Femur (tissue), 1 donor: Measurements from ENCODE around the gene LIPA.
A peak's percentile ranks its signal among the peaks of the same experiment; 100 is the strongest.
"Not testable (repeated sequence)": the region's sequence is repeated elsewhere in the genome, so short reads cannot be mapped to it uniquely, and the experiment has no call there.

Experiments used
- DNase-seq: peaks from one replicate; pipeline ENCODE4 v3.0.0-alpha.2; 2017

Gene LIPA

GRCh38 chr10:89207181-89207800, 44.3 kb downstream of the LIPA start, which contains the start of gene CH25H:
Gene CH25H (minus strand): TSS chr10:89207317. CDS start chr10:89207292, 25 bp downstream.
- peak; percentile 88 for DNase-seq

DNA sequence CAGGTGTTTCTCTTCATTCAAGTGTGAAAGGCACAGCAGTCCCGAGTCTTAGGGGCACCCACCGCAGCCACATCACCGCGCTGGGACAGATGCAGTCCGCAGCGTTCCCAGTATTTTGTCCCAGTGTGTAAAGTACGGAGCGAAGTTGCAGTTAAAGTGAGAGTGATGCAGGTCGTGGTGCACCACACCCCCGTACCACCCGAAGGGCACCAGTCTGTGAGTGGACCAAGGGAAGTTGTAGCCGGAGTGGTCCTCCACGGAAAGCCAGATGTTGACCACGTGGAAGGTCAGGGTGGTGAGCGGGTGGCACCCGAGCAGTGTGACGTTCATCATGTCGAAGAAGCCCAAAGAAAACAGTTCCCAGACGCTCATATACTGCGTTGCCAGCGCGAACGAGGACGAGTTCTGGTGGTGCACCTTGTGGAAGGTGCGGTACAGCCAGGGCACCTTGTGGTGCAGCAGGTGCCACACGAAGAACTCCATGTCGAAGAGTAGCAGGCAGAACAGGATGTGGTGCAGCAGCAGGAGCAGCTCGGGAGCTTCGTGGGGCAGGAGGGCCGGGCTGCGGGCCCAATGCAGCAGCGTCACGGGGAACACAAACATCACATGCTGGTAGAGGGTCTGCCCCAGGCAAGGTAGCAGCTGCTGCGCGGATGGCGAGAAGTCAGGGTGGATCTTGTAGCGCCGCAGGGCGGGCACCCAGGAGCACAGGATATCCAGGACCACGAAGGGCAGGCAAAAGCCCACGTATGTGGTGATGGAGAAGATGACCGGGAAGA, 45.0 kb downstream of the LIPA start:
- peak; percentile 54 for DNase-seq

GRCh38 chr10:89204621-89205185, 46.9 kb downstream of the LIPA start:
- DNase-seq = no peak

DNA sequence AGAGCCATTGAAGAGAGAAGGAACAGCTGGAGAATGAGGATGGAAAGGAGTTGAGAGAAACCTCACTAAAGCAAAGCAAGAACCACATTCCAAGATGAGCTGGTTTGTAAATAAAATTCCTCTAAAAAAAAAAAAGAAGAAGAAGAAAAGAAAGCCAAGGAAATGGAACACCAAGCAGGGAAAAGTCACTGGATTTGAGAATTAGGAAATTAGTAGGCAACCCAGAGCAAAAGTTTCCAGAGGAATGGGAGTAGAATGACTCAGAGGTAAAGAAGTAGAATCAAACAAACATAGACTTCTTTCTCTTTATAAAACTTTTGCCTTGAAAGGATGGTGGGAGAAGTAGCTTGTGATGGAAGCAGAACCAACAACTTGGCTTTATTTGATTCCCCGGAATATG, 48.3 kb downstream of the LIPA start:
- DNase-seq = no peak

DNA sequence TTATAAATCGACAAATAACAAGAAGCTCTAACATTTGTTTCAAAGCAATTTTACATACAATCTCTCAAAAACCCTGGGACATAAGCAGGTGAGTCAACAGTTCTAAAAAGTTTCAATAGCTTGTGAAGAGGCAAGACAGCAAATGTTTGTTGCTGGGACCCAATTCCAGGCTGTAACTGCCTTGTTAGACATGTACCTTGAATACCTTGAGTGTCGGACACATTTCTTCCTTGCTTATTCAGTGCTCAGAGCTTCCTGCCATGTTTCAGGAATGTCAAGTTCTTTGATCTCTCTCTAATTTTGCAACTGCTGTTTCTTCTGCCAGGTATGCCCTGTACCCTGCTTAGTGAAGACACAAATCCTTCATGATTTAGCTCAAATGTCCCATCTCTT, 49.5 kb downstream of the LIPA start:
- no peak for DNase-seq

GRCh38 chr10:89201345-89202032, 50.1 kb downstream of the LIPA start:
- DNase-seq = no peak

- no peak for DNase-seq
Observed at GRCh38 chr10:89197473-89197872, 54.1 kb downstream of the LIPA start.

DNA sequence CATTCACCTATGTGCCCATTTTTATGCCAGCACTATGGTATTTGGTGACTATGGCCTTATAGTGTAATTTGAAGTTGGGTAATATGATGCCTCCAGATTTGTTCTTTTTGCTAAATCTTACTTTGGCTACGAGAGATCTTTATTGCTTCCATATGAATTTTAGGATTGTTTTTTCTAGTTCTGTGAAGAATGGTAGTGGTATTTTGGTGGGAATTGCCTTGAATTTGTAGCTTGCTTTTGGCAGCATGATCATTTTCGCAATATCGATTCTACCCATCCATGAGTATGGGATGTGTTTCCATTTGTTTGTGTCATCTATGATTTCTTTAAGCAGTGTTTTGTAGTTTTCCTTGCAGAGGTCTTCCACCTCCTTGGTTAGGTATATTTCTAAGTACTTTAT, 60.3 kb downstream of the LIPA start:
- DNase-seq = not testable (repeated sequence)

DNA sequence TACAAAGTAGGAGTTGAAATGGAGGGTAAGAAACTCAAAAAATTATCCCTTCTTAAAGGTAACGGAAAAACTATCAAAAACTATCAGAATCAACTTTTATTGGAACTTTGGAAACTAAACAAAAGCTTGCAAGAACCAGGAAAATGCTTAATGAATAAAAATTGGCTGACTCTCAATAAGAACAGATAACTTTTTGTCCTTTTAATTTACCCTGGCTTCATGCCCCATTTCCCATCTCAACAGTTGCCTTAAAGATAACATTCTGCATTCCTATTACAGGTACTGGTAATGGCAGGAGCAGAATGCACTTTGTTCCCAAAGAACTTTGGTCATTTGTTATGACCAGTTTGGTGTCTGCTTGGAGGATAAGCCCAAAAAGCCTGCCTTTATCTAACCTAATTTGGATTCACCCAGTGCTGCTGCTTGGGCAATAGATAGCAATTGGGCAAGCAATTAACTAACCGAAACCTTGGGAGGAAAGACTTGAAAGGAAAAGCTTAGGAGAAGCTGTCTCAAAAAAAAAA, 62.3 kb downstream of the LIPA start:
- DNase-seq = no peak

DNA sequence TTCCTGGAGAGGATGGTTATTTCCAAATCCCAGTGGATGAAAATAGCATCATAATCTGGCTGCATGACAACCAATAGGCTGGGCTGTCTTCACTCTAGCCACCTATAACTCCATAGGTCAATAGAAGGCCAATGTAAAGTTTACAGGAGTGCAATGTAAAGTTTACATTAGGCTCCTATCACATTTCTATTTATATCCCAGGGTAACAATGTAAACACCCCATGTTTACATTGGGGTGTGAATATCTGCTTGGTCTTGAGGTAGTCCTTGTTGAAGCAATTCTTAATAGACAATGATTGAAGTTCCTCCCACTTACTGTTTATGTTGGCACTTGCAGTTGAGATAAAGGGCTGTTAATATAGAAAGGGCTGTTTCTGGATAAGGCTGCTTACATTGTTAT, 65.9 kb downstream of the LIPA start:
- no peak for DNase-seq

DNA sequence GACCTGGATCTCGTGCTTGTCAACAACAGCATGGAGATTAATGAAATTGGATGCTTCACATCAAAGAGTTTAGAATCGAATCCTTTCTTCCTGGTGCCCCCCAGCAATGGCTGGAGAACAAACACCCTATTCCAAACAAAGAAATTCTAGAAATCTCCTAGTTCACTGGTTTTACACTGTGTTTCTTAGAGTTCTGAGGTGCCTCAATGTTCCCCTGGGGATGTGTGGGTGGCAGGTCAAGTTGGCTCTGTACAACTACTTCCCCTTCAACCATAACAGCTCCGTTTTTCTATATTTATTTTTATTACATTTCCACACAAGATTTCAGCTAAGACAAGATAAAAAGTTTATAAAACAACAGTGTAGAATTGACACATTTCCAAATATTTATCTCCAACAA, 66.9 kb downstream of the LIPA start:
- DNase-seq = no peak

DNA sequence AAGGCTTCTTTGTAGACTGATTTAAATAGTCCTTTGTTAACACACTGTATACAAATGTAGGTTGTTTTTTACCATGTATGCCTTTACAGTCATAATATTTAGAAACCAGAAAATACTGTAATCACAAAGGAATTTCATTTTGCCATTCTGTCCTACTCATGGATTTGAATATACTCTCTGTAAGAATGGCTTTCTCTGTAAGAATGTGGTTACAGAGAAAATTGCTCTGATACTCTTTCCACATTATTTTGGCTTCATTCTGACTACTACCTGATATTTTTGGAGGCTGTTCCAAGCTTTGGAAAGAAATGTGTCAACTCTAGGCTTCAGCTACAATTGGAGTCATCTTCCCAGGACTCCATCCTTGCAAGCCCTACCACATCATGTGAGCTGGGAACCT, 68.0 kb downstream of the LIPA start:
- no peak for DNase-seq

- no peak for DNase-seq
Observed at GRCh38 chr10:89182894-89183293, 68.7 kb downstream of the LIPA start.

DNA sequence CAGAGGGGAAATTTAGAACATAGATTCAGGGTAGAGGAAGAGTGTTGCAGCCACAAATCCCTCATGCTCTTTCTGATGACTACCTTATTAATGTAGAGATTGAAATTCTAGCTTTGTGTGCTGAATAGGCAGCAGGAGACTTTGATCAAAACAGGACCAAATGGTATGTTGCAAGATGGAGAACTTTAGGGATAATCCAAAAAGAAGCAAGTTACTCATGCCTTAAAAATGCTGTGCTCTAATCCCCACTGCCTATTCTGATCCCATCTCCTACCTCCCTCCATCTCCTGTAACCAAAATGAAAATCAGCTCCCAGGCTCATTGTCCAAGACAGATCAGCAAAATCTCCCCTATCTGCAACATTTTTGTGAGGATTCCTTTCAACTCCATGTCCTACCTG, 75.8 kb downstream of the LIPA start:
- DNase-seq = no peak

DNA sequence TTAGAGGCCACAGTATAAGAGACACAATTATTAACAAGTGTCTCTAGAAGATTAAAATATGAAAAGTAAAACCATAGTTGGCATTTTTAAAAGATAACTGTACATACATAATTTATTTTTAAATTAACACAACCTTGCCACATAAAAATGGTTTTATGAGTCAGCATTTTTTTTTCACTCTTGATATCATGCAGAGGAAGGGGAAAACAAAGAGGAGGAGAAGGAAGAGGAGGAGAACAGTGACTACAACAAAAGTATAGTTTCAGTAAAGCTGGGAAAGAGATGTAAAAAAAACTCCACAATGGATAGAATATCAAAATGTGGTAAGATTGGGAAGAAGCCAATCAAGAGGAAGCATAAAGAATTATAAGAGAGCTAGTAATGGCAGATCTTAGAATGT, 78.5 kb downstream of the LIPA start:
- no peak for DNase-seq

- DNase-seq = no peak
Observed at GRCh38 chr10:89171996-89172395, 79.6 kb downstream of the LIPA start.

- DNase-seq = no peak
Observed at GRCh38 chr10:89171263-89171872, 80.2 kb downstream of the LIPA start.

GRCh38 chr10:89168354-89168900, 83.1 kb downstream of the LIPA start:
- DNase-seq = not testable (repeated sequence)

DNA sequence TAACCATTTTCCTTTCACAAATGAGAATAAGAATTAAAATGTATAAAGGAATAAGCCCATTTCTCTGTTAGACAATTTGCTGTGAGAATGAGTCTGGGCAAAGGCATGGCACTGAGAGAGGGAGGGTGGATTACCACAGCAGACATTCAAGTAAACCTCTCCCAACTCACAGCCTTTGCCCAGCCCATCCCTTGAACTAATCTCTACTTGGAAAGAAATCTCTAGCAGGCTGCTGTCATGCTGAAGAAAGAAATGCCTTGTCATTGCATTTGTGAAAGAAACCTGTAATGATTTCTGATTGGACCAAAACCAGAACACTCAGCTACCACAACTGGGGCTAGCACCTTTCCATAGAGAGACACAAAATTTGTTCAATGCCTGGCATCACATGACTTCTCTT, 83.7 kb downstream of the LIPA start:
- DNase-seq = no peak

DNA sequence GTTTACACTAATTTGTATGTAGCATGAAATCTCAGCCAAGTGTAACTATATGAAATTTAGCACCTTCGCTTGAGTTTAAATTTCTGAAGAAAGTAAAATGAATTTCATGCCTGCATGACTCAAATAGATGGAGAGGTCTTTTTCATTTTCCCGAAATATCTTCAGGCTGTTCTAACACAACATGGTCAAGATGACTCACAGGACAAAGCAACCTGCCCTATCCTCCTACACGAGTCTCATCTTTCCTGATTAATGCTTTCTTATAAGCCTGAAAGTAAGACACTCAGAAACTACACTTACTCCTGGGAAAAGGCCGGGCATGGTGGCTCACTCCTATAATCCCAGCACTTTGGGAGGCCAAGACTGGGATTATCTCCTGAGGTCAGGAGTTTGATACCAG, 85.7 kb downstream of the LIPA start:
- DNase-seq = no peak

- no peak for DNase-seq
Observed at GRCh38 chr10:89164920-89165319, 86.7 kb downstream of the LIPA start.

- DNase-seq = no peak
Observed at GRCh38 chr10:89164080-89164479, 87.5 kb downstream of the LIPA start.
